NCI-H69 (cell line): ENCODE data around the gene HOXA11.
A peak's percentile ranks its signal among the peaks of the same experiment; 100 is the strongest.

Source experiments
- DNase-seq: peaks from one replicate; lab custom pipeline; 2025; lab: John Stamatoyannopoulos, UW

Gene HOXA11

GRCh38 chr7:27169658-27170425 is 15.2 kb downstream of the HOXA11 start:
- peak; percentile 90 for DNase-seq

GRCh38 chr7:27168265-27168947 is 16.6 kb downstream of the HOXA11 start:
- DNase-seq = peak; percentile 70

- peak; percentile 46 for DNase-seq
Measured at GRCh38 chr7:27167916-27168264, 17.1 kb downstream of the HOXA11 start.

- DNase-seq = peak; percentile 71
Measured at GRCh38 chr7:27166531-27167505, 18.2 kb downstream of the HOXA11 start.

- peak; percentile 47 for DNase-seq
Measured at GRCh38 chr7:27165996-27166530, 19.0 kb downstream of the HOXA11 start.

GRCh38 chr7:27165089-27165995 is 19.7 kb downstream of the HOXA11 start, which contains the start of gene HOXA9:
Gene HOXA9 (minus strand): TSS chr7:27165537. CDS start chr7:27165457, 80 bp downstream.
- no peak for DNase-seq

- DNase-seq = no peak
Measured at GRCh38 chr7:27164367-27165088, 20.5 kb downstream of the HOXA11 start.

GRCh38 chr7:27164045-27164366 is 21.0 kb downstream of the HOXA11 start:
- DNase-seq = no peak

GRCh38 chr7:27163288-27164044 is 21.6 kb downstream of the HOXA11 start:
- DNase-seq = no peak

- no peak for DNase-seq
Measured at GRCh38 chr7:27162561-27163287, 22.3 kb downstream of the HOXA11 start.

GRCh38 chr7:27161721-27162560 is 23.1 kb downstream of the HOXA11 start:
- DNase-seq = no peak

- no peak for DNase-seq
Measured at GRCh38 chr7:27161214-27161720, 23.8 kb downstream of the HOXA11 start.

- peak; percentile 92 for DNase-seq
Measured at GRCh38 chr7:27160546-27161213, 24.4 kb downstream of the HOXA11 start.

GRCh38 chr7:27160145-27160545 is 24.9 kb downstream of the HOXA11 start:
- peak; percentile 40 for DNase-seq

GRCh38 chr7:27159266-27160144 is 25.5 kb downstream of the HOXA11 start:
- DNase-seq = peak; percentile 26
